Neuronal stem cell (in vitro differentiated cells): ENCODE results near the gene FGD3.

Experiments
- DNase-seq: peaks from one replicate; pipeline ENCODE4 v3.0.0-alpha.2; 2013; ENCODE audit warnings: low spot score
- H2AFZ ChIP-seq: one replicate; pipeline ENCODE4 v1.6.1; 2013; ENCODE audit warnings: mild to moderate bottlenecking, low read length, inconsistent platforms
- H2AK5ac ChIP-seq: 2 replicates; pipeline ENCODE4 v1.6.1; 2013; ENCODE audit warnings: low read depth, mild to moderate bottlenecking, inconsistent platforms, low read length, moderate library complexity, mixed read lengths
- H2BK120ac ChIP-seq: 2 replicates; pipeline ENCODE4 v1.6.1; 2013; ENCODE audit warnings: low read depth, mild to moderate bottlenecking, inconsistent platforms, low read length, moderate library complexity, mixed read lengths
- H2BK12ac ChIP-seq: one replicate; pipeline ENCODE4 v1.6.1; 2013; ENCODE audit warnings: low read length, inconsistent platforms
- H2BK15ac ChIP-seq: 2 replicates; pipeline ENCODE4 v1.6.1; 2013; ENCODE audit warnings: mild to moderate bottlenecking, low read length, inconsistent platforms, mixed read lengths
- H2BK5ac ChIP-seq: one replicate; pipeline ENCODE4 v1.6.1; 2013; ENCODE audit warnings: inconsistent platforms, mild to moderate bottlenecking, low read length, moderate library complexity
- H3K14ac ChIP-seq: one replicate; pipeline ENCODE4 v1.6.1; 2013; ENCODE audit warnings: low read length, inconsistent platforms
- H3K18ac ChIP-seq: 2 replicates; pipeline ENCODE4 v1.6.1; 2013; ENCODE audit warnings: low read length, inconsistent platforms
- H3K23ac ChIP-seq: 2 replicates; pipeline ENCODE4 v1.6.1; 2013; ENCODE audit warnings: low read depth, mild to moderate bottlenecking, mixed read lengths, low read length, inconsistent platforms; ENCODE audit not compliant: poor library complexity
- H3K27ac ChIP-seq: replicated peaks from 3 replicates; pipeline ENCODE4 v1.5.1; 2013; ENCODE audit warnings: low read length, inconsistent platforms
- H3K27me3 ChIP-seq, 3 experiments: 2 replicates each; pipeline ENCODE4 v1.6.1; 2013; ENCODE audit warnings: low read length in 3 of 3, mild to moderate bottlenecking in 2 of 3, inconsistent platforms in 1 of 3, low read depth in 1 of 3, mixed read lengths in 1 of 3, moderate library complexity in 1 of 3; ENCODE audit not compliant: control insufficient read depth in 3 of 3, insufficient read depth in 3 of 3
- H3K36me3 ChIP-seq, 2 donors: replicated peaks in 1 of 2; 2 replicates each; pipeline ENCODE4 v1.6.1; 2013; ENCODE audit warnings: low read length in 2 of 2; ENCODE audit not compliant: control insufficient read depth in 2 of 2, insufficient read depth in 2 of 2
- H3K4ac ChIP-seq: 2 replicates; pipeline ENCODE4 v1.6.1; 2013; ENCODE audit warnings: inconsistent platforms, mild to moderate bottlenecking, low read length, moderate library complexity
- H3K4me1 ChIP-seq, 2 donors: 1 replicate in 1 of 2; 2 replicates in 1 of 2; pipeline ENCODE4 v1.6.1; 2013; ENCODE audit warnings: low read length in 2 of 2, low read depth in 1 of 2; ENCODE audit not compliant: control insufficient read depth in 2 of 2, insufficient read depth in 1 of 2
- H3K4me2 ChIP-seq: one replicate; pipeline ENCODE4 v1.6.1; 2013; ENCODE audit warnings: mild to moderate bottlenecking, low read length, inconsistent platforms; ENCODE audit not compliant: insufficient read depth, poor library complexity, severe bottlenecking
- H3K4me3 ChIP-seq, 2 donors: 2 replicates each; pipeline ENCODE4 v1.5.1; 2013; ENCODE audit warnings: low read length in 2 of 2, mild to moderate bottlenecking in 2 of 2, inconsistent platforms in 1 of 2, moderate library complexity in 1 of 2
- H3K79me1 ChIP-seq: one replicate; pipeline ENCODE4 v1.6.1; 2013; ENCODE audit warnings: low read depth, mild to moderate bottlenecking, inconsistent platforms, low read length, moderate library complexity
- H3K9ac ChIP-seq: one replicate; pipeline ENCODE4 v1.6.1; 2013; ENCODE audit warnings: mild to moderate bottlenecking, low read depth, low read length, inconsistent platforms; ENCODE audit not compliant: poor library complexity
- H3K9me3 ChIP-seq, 2 donors: replicated peaks in 1 of 2; 2 replicates each; pipeline versions ENCODE3 to v1.6.1; 2013; ENCODE audit warnings: low read length in 2 of 2, mild to moderate bottlenecking in 2 of 2, inconsistent platforms in 1 of 2, low read depth in 1 of 2, mixed read lengths in 1 of 2, moderate library complexity in 1 of 2; ENCODE audit not compliant: control insufficient read depth in 2 of 2, insufficient read depth in 1 of 2
- H4K8ac ChIP-seq: one replicate; pipeline ENCODE4 v1.6.1; 2013; ENCODE audit warnings: low read depth, mild to moderate bottlenecking, inconsistent platforms, low read length, moderate library complexity
- H4K91ac ChIP-seq: one replicate; pipeline ENCODE4 v1.6.1; 2013; ENCODE audit warnings: low read length, low read depth, mild to moderate bottlenecking, inconsistent platforms; ENCODE audit not compliant: poor library complexity
- WGBS, 2 donors: extraction: QIAGEN DNeasy Blood & Tissue Kit; methylation state at CpG; one replicate each; pipeline ENCODE4 v1.1.7; 2013; ENCODE audit warnings: missing lambda C conversion rate in 2 of 2, mixed read lengths in 1 of 2; ENCODE audit not compliant: insufficient read length in 2 of 2, insufficient replicate concordance in 1 of 2; ENCODE audit errors: extremely low coverage in 2 of 2; 5-methylcytosine and 5-hydroxymethylcytosine counted together

The FGD3 gene

GRCh38 chr9:93010056-93010455 lies 62.7 kb downstream of the FGD3 start:
- peaks cover 2% of the 10 kb centered on the region for H3K79me1 ChIP-seq
- H2BK120ac ChIP-seq, result no peak overlapping the region
- no peaks in the 10 kb centered on the region for H3K9me3 ChIP-seq
- H3K27me3 ChIP-seq, result no peaks in the 10 kb centered on the region
- H3K27ac ChIP-seq, result no peak overlapping the region
- no peak overlapping the region for H3K4me3 ChIP-seq
- H2BK15ac ChIP-seq, result peak overlapping the region; percentile 15
- no peak for DNase-seq
- H2BK12ac ChIP-seq, result no peak overlapping the region
- H3K4ac ChIP-seq, result no peak overlapping the region
- no peaks in the 10 kb centered on the region for H3K4me1 ChIP-seq
- H2AFZ ChIP-seq, result no peak overlapping the region
- H4K91ac ChIP-seq, result no peak overlapping the region
- H3K23ac ChIP-seq, result no peak overlapping the region
- H2AK5ac ChIP-seq, result peak overlapping the region; percentile 47
- no peaks in the 10 kb centered on the region for H3K36me3 ChIP-seq
- no CpG with 5 or more reads among the region's 13 CpGs for WGBS, 2 donors
- H4K8ac ChIP-seq, result no peak overlapping the region
- no peak overlapping the region for H3K9ac ChIP-seq
- H3K18ac ChIP-seq, result peak overlapping the region; percentile 53
- H2BK5ac ChIP-seq, result no peak overlapping the region
- no peak overlapping the region for H3K4me2 ChIP-seq
- H3K14ac ChIP-seq, result no peak overlapping the region

DNA sequence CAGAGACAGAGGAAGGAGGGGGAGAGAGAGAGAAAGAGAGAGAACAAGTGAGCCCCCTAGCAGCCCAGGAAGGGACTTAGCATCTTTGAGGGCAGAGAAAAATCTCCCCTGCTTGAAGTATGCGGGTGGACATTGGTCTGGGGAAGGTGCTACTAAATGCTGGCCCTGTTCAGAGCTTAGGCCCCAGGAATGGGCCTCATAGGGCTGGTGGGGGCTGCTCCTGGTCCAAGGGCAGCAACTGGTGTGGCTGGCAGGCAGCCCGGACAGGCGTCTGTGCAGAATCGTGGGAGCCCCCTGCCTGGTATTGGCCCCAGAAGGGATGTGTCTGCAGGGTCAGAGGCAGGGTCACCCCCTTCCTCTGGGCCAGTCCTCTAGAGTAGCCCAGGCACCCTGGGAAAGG lies 63.4 kb downstream of the FGD3 start:
- Histone ChIP-seq H3K79me1 (peaks cover 2% of the 10 kb centered on the region), H3K4me1 (no peaks in the 10 kb centered on the region), H3K9me3 (peaks cover 0 to under 1% of the 10 kb centered on the region in 2 donors), H3K23ac (peak overlapping the region; percentile 43), H4K91ac (no peak overlapping the region), H2AFZ (no peak overlapping the region), H2BK15ac (peak overlapping the region; percentile 58), H2BK120ac (no peak overlapping the region), H3K18ac (peak overlapping the region; percentile 85), H3K4me2 (no peak overlapping the region), H3K4ac (peak overlapping the region; percentile 53), H2AK5ac (peak overlapping the region; percentile 88), H3K36me3 (no peaks in the 10 kb centered on the region), H2BK5ac (peak overlapping the region; percentile 39), H3K4me3 (no peak overlapping the region), H3K9ac (peak overlapping the region; percentile 30), H3K27ac (no peak overlapping the region), H4K8ac (no peak overlapping the region), H3K27me3 (no peaks in the 10 kb centered on the region), H3K14ac (no peak overlapping the region), H2BK12ac (no peak overlapping the region)
- DNase-seq, result no peak
- no CpG with 5 or more reads among the region's 4 CpGs for WGBS, 2 donors

- no peak overlapping the region for H3K4me3 ChIP-seq
- H3K9ac ChIP-seq, result no peak overlapping the region
- H3K4me2 ChIP-seq, result no peak overlapping the region
- H3K27me3 ChIP-seq, result no peaks in the 10 kb centered on the region
- H3K14ac ChIP-seq, result no peak overlapping the region
- H4K91ac ChIP-seq, result no peak overlapping the region
- no peaks in the 10 kb centered on the region for H3K36me3 ChIP-seq
- H3K23ac ChIP-seq, result peak overlapping the region; percentile 43
- no CpG with 5 or more reads among the region's 8 CpGs for WGBS, 2 donors
- peak overlapping the region; percentile 85 for H3K18ac ChIP-seq
- no peak overlapping the region for H3K27ac ChIP-seq
- no peak overlapping the region for H2BK12ac ChIP-seq
- H2BK5ac ChIP-seq, result peak overlapping the region; percentile 39
- peaks cover 2% of the 10 kb centered on the region for H3K79me1 ChIP-seq
- H4K8ac ChIP-seq, result no peak overlapping the region
- peaks cover 0 to 2% of the 10 kb centered on the region in 2 donors for H3K9me3 ChIP-seq
- no peak overlapping the region for H2BK120ac ChIP-seq
- no peak overlapping the region for H3K4ac ChIP-seq
- H2BK15ac ChIP-seq, result peak overlapping the region; percentile 58
- no peaks in the 10 kb centered on the region for H3K4me1 ChIP-seq
- H2AK5ac ChIP-seq, result peak overlapping the region; percentile 88
- H2AFZ ChIP-seq, result no peak overlapping the region
- DNase-seq, result no peak
Measured at GRCh38 chr9:93011114-93011513, 63.8 kb downstream of the FGD3 start.

GRCh38 chr9:93012963-93013855 lies 65.9 kb downstream of the FGD3 start:
- peaks cover 0 to 2% of the 10 kb centered on the region in 2 donors for H3K9me3 ChIP-seq
- no peak overlapping the region for H2BK12ac ChIP-seq
- no peak overlapping the region for H3K4ac ChIP-seq
- no peak overlapping the region for H3K27ac ChIP-seq
- H3K4me3 ChIP-seq, result no peak overlapping the region
- DNase-seq, result no peak
- peak overlapping the region; percentile 65 for H2BK15ac ChIP-seq
- H4K91ac ChIP-seq, result no peak overlapping the region
- no CpG with 5 or more reads among the region's 14 CpGs for WGBS, 2 donors
- peak overlapping the region; percentile 47 for H3K23ac ChIP-seq
- H3K18ac ChIP-seq, result peak overlapping the region; percentile 44
- no peak overlapping the region for H3K9ac ChIP-seq
- H2BK5ac ChIP-seq, result no peak overlapping the region
- H3K36me3 ChIP-seq, result no peaks in the 10 kb centered on the region
- no peak overlapping the region for H3K4me2 ChIP-seq
- H2BK120ac ChIP-seq, result peak overlapping the region; percentile 82
- H3K4me1 ChIP-seq, result peaks cover 0 to 2% of the 10 kb centered on the region in 2 donors
- H3K14ac ChIP-seq, result peak overlapping the region; percentile 84
- H2AFZ ChIP-seq, result no peak overlapping the region
- H2AK5ac ChIP-seq, result peak overlapping the region; percentile 97
- peaks cover 2% of the 10 kb centered on the region for H3K79me1 ChIP-seq
- H3K27me3 ChIP-seq, result no peaks in the 10 kb centered on the region
- H4K8ac ChIP-seq, result no peak overlapping the region
